ENCODE results near the gene SORCS2. TPM values are rescaled to one million over a fixed set of nuclear protein-coding genes. Genes with fewer than 3 reads are reported as not detected.

The SORCS2 gene
- total RNA-seq, 1 experiment from 2014 or later, result 4.1 TPM

DNA sequence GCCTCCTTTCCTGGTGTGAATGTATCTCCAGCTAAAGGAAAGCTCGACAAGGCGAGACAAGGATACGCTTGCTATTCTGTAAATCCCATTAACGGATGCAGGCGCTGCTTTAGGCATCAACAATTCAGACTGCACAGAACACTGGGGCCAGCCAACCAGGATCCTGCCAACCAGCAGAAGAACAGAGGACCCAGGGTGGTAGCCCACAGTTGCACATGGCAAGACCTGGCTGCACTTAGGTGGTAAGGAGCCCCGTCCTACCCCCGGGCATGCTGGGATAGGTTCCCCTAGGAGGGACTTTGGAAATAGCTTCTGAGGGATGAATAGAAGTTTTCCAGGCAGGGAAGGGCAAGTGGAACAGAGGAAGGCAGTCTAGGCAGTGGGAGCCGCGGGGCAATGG is 221.7 kb downstream of the SORCS2 start:
- Histone ChIP-seq H3K36me3 (ENCODE audit: low read depth, low read length) (no peaks in the 10 kb centered on the region), H3K27me3 (ENCODE audit: low read length) (no peaks in the 10 kb centered on the region), H3K9me3 (ENCODE audit: low read length) (no peaks in the 10 kb centered on the region), H3K79me2 (ENCODE audit: low read length) (no peaks in the 10 kb centered on the region), H3K4me3 (ENCODE audit: low read length) (no peak overlapping the region), H3K9ac (ENCODE audit: low read length) (no peak overlapping the region), H3K9me2 (replicated peaks; ENCODE audit: low read length) (no peaks in the 10 kb centered on the region), H3F3A (ENCODE audit: low read length, unreplicated experiment) (no peaks in the 10 kb centered on the region), H3K27ac (ENCODE audit: low read length) (no peak overlapping the region), H3K4me1 (ENCODE audit: insufficient read depth, low read length) (no peaks in the 10 kb centered on the region), H2AFZ (ENCODE audit: low read length) (no peak overlapping the region), H3K4me2 (ENCODE audit: low read length) (no peak overlapping the region), H4K20me1 (ENCODE audit: low read length) (no peaks in the 10 kb centered on the region)
- POLR2A ChIA-PET (ENCODE audit: unreplicated experiment), result no interaction called here
- TF ChIP-seq EZH2phosphoT487 (IDR thresholded peaks at IDR 0.05; ENCODE audit: borderline replicate concordance, low read length) (no peak), EZH2 (IDR thresholded peaks at IDR 0.05; ENCODE audit: low read length, unreplicated experiment) (no peak)
- TF ChIP-seq, protein P1, sequence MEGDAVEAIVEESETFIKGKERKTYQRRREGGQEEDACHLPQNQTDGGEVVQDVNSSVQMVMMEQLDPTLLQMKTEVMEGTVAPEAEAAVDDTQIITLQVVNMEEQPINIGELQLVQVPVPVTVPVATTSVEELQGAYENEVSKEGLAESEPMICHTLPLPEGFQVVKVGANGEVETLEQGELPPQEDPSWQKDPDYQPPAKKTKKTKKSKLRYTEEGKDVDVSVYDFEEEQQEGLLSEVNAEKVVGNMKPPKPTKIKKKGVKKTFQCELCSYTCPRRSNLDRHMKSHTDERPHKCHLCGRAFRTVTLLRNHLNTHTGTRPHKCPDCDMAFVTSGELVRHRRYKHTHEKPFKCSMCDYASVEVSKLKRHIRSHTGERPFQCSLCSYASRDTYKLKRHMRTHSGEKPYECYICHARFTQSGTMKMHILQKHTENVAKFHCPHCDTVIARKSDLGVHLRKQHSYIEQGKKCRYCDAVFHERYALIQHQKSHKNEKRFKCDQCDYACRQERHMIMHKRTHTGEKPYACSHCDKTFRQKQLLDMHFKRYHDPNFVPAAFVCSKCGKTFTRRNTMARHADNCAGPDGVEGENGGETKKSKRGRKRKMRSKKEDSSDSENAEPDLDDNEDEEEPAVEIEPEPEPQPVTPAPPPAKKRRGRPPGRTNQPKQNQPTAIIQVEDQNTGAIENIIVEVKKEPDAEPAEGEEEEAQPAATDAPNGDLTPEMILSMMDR (conservative IDR thresholded peaks at IDR 0.05; ENCODE audit: low read depth, low read length), result no peak
- no TSS peak for BruUV-seq (replicated peaks)
- ATAC-seq (no peak), DNase-seq (no peak)
- intact Hi-C loops (cut with micrococcal nuclease), result no loop called here
- CTCF ChIA-PET, result no interaction called here

DNA sequence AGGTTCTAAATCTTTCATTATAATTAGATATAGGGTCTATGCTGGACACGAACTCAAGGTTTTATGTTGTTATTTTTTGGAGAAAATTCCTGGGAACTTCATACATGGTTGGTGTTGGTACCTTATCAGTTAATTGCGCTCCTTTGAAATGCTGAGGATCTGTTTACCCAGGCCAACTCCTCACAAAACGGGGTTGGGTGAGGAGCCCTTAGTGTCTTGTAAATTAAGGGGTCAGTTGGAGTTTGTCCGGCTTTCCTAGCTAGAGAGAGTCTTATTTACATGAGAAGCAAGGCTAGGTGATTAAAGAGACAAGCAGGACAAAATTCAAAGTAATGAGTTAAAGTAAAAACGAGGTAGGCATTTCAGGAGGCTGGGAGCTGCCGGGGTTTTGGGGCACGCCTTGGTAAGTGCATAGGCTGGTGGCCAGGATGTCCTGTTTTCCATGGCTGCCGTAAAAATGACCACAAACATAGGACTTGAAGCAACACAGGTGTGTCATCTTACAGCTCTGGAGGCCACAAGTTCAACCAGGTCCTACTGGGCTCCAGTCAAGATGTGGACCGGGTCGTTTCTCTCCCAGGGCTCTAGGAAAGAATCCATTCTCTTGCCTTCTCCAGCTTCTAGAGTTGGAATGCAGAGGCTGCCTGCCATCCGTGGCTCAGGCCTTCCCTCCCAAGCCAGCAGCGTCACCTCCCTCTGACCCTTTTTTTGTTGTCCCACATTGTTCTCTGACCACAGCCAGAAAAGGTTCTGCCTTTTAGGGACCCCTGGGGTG is 222.6 kb downstream of the SORCS2 start:
- Histone ChIP-seq H3K27ac (ENCODE audit: low read length) (no peak overlapping the region), H3K4me1 (ENCODE audit: insufficient read depth, low read length) (no peaks in the 10 kb centered on the region), H3F3A (ENCODE audit: low read length, unreplicated experiment) (no peaks in the 10 kb centered on the region), H3K36me3 (ENCODE audit: low read depth, low read length) (no peaks in the 10 kb centered on the region), H3K4me3 (ENCODE audit: low read length) (no peak overlapping the region), H3K79me2 (ENCODE audit: low read length) (no peaks in the 10 kb centered on the region), H3K9me2 (replicated peaks; ENCODE audit: low read length) (no peaks in the 10 kb centered on the region), H3K9me3 (ENCODE audit: low read length) (no peaks in the 10 kb centered on the region), H3K4me2 (ENCODE audit: low read length) (no peak overlapping the region), H4K20me1 (ENCODE audit: low read length) (no peaks in the 10 kb centered on the region), H2AFZ (ENCODE audit: low read length) (no peak overlapping the region), H3K9ac (ENCODE audit: low read length) (no peak overlapping the region), H3K27me3 (ENCODE audit: low read length) (no peaks in the 10 kb centered on the region)
- CTCF ChIA-PET, result no interaction called here
- TF ChIP-seq, protein P1 (conservative IDR thresholded peaks at IDR 0.05; ENCODE audit: low read depth, low read length), result no peak
- TF ChIP-seq EZH2phosphoT487 (IDR thresholded peaks at IDR 0.05; ENCODE audit: borderline replicate concordance, low read length) (no peak), EZH2 (IDR thresholded peaks at IDR 0.05; ENCODE audit: low read length, unreplicated experiment) (no peak)
- no peak for DNase-seq
- intact Hi-C loops (cut with micrococcal nuclease), result no loop called here
- no peak for ATAC-seq
- POLR2A ChIA-PET (ENCODE audit: unreplicated experiment), result no interaction called here
- BruUV-seq (replicated peaks), result no TSS peak

DNA sequence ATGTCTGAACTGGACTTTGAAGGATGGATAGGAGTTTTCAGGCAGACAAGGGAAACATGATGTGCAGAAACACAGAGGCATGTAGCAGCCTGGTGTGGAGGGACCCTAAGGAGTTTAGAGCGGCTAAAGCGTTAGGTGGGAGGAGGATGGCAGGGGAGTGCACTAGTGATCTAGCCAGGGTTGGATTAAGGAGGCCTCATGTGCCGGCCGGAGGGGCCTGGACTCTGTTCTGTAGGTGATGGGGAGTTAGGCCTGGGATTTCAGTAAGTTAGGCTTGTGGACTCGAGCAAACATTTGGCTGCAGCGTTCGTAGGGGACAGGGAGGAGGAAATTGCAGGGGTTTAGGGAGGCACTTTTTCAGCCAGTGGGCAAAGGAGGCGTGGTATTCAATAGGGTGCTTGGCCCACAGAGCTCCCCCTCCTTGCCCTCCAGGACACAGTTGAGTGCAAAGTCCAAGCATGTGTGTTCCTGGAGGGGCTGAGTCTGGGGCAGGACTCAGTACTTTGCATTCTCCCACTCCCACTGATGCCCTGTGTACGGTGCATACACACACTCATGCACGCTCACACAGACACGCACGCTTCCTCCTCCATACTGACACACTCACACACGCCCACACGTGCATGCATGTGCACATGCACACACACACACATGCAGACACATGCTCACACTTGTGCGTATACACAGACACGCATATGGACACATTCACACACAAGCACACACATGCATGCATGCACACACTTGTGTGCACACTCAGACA is 223.8 kb downstream of the SORCS2 start:
- DNase-seq (no peak), ATAC-seq (no peak)
- Histone ChIP-seq H3K9ac (ENCODE audit: low read length) (no peak overlapping the region), H3K4me3 (ENCODE audit: low read length) (no peak overlapping the region), H3K4me1 (ENCODE audit: insufficient read depth, low read length) (no peaks in the 10 kb centered on the region), H3K4me2 (ENCODE audit: low read length) (no peak overlapping the region), H3F3A (ENCODE audit: low read length, unreplicated experiment) (no peaks in the 10 kb centered on the region), H3K79me2 (ENCODE audit: low read length) (no peaks in the 10 kb centered on the region), H2AFZ (ENCODE audit: low read length) (no peak overlapping the region), H3K27me3 (ENCODE audit: low read length) (no peaks in the 10 kb centered on the region), H3K36me3 (ENCODE audit: low read depth, low read length) (no peaks in the 10 kb centered on the region), H3K9me2 (replicated peaks; ENCODE audit: low read length) (no peaks in the 10 kb centered on the region), H3K27ac (ENCODE audit: low read length) (no peak overlapping the region), H4K20me1 (ENCODE audit: low read length) (no peaks in the 10 kb centered on the region), H3K9me3 (ENCODE audit: low read length) (no peaks in the 10 kb centered on the region)
- POLR2A ChIA-PET (ENCODE audit: unreplicated experiment), result no interaction called here
- intact Hi-C loops (cut with micrococcal nuclease), result no loop called here
- CTCF ChIA-PET, result no interaction called here
- BruUV-seq (replicated peaks), result no TSS peak
- TF ChIP-seq EZH2 (IDR thresholded peaks at IDR 0.05; ENCODE audit: low read length, unreplicated experiment) (no peak), EZH2phosphoT487 (IDR thresholded peaks at IDR 0.05; ENCODE audit: borderline replicate concordance, low read length) (no peak)
- TF ChIP-seq, protein P1 (conservative IDR thresholded peaks at IDR 0.05; ENCODE audit: low read depth, low read length), result no peak

All from PC-3 (cell line).